Stomach smooth muscle (tissue), 2 donors: ENCODE measurements around the gene NOP9.
"Not testable (repeated sequence)": the region's sequence is repeated elsewhere in the genome, so short reads cannot be mapped to it uniquely, and the experiment has no call there.

Source experiments
- H3K27ac ChIP-seq: one replicate; pipeline ENCODE4 v1.7.0; 2013; ENCODE audit warnings: mild to moderate bottlenecking, low read length, inconsistent platforms
- H3K27me3 ChIP-seq, 2 donors: one replicate each; pipeline ENCODE4 v1.7.0; 2013; ENCODE audit warnings: low read length in 2 of 2; ENCODE audit not compliant: insufficient read depth in 2 of 2, control insufficient read depth in 1 of 2
- H3K36me3 ChIP-seq, 2 donors: one replicate each; pipeline ENCODE4 v1.7.0; 2013; ENCODE audit warnings: low read length in 2 of 2; ENCODE audit not compliant: control insufficient read depth in 2 of 2, insufficient read depth in 2 of 2
- H3K4me1 ChIP-seq: one replicate; pipeline ENCODE4 v1.7.0; 2013; ENCODE audit warnings: low read length; ENCODE audit not compliant: control insufficient read depth, insufficient read depth
- H3K4me3 ChIP-seq, 2 donors: one replicate each; pipeline ENCODE4 v1.7.0; 2013; ENCODE audit warnings: low read length in 2 of 2
- H3K9ac ChIP-seq, 2 donors: one replicate each; pipeline ENCODE4 v1.7.0; 2013; ENCODE audit warnings: low read length in 2 of 2, mild to moderate bottlenecking in 1 of 2
- H3K9me3 ChIP-seq, 2 donors: one replicate each; pipeline ENCODE4 v1.7.0; 2013; ENCODE audit warnings: low read length in 2 of 2; ENCODE audit not compliant: control insufficient read depth in 2 of 2
- donor health status: healthy.
- donor health status: Pancreatic carcinoma.

NOP9 gene

DNA sequence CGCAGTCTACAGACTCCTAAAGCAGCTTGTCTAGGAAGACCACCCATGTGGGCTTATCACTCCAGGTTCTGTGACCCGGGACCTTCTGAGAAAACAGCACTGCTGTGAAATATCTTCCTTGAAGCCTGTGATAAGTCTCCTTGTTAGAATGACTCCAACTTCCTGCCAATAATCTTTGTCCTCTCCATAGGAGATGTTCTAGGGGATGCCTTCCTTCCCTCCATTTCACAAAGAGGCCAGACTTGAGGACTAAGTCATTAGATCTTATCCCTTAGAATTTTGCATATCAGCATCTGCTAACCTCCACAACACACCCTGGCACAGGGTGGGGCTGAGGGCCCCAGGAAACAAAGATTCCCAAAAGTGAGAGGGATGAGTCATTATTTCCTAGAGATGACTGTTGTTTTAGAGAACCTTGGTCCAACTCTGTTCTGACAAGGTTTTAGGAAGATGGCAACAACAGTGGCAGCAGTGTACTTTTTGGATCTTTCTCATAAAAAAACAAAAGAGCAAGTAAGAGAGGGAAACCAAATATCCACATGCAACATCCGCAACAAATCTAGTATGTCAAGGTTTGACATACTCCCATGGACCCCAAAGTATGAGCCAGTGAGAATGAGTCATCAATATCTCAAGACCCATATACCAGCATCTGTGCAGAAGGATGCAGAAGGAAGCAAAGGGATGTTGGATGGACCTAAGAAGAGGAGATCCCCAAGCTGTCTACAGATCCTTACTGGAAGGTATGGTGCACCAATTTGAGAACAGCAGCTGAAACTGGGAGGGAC lies 17.7 kb downstream of the NOP9 start:
- Histone ChIP-seq H3K4me1 (peaks cover 11% of the 10 kb centered on the region), H3K27ac (no peak overlapping the region)

DNA sequence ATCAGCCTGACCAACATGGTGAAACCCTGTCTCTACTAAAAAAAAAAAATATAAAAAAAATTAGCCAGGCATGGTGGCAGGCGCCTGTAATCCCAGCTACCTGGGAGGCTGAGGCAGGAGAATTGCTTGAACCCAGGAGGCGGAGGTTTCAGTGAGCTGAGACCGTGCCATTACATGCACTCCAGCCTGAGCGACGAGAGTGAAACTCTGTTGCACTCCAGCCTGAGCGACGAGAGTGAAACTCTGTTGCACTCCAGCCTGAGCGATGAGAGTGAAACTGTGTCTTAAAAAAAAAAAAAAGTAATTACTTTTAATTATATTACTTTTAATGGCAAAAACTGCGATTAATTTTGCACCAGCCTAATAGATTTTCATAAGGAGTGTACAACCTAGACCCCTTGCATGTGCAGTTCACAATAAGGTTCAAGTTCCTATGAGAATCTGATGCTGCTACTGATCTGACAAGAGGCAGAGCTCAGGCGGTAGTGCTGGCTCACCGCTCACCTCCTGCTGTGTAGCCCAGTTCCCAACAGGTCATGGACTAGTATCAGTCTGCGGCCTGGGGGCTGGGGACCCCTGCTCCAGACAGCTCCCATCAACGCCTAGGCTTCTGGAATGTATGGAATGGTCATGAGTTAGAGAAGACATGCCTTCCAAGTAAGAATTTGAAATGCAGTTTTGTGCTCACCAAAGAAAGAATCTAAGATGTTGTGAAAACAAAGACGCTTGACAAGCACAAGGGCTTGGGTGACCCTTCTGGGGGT lies 21.7 kb downstream of the NOP9 start:
- H3K36me3 ChIP-seq = no peaks in the 10 kb centered on the region
- no peak overlapping the region for H3K27ac ChIP-seq
- H3K4me3 ChIP-seq = no peak overlapping the region
- peaks cover 26 to 38% of the 10 kb centered on the region in 2 donors for H3K27me3 ChIP-seq
- H3K4me1 ChIP-seq = peaks cover 4% of the 10 kb centered on the region
- no peaks in the 10 kb centered on the region for H3K9me3 ChIP-seq
- no peak overlapping the region for H3K9ac ChIP-seq

More for the DNA sequence above, 17.7 kb downstream of the NOP9 start:
- Histone ChIP-seq H3K4me3 (no peak overlapping the region), H3K9ac (no peak overlapping the region), H3K27me3 (peaks cover 38 to 40% of the 10 kb centered on the region in 2 donors), H3K36me3 (no peaks in the 10 kb centered on the region), H3K9me3 (no peaks in the 10 kb centered on the region)

DNA sequence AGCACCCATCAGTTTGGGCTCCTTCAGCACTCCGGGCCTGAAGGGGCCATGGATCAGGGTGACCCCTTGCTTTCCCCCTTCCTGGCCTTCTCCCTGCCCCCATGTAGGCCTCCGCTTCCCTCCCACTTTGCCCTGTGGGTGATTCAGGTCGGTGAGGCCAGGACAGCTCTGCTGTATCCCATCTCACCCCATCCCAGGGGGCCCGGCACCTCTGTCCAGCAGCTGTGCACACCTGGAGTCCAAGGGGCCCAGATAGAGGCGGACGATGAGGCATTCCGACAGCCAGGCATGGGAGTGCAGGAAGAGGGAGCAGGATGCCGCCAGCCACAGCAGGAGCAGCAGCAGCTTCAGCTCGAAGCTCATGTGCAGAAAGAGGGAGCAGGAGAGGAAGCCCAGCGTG lies 23.0 kb downstream of the NOP9 start:
- no peak overlapping the region for H3K4me3 ChIP-seq
- no peak overlapping the region for H3K27ac ChIP-seq
- H3K27me3 ChIP-seq = peaks cover 16 to 27% of the 10 kb centered on the region in 2 donors
- no peaks in the 10 kb centered on the region for H3K9me3 ChIP-seq
- no peaks in the 10 kb centered on the region for H3K4me1 ChIP-seq
- H3K36me3 ChIP-seq = no peaks in the 10 kb centered on the region
- no peak overlapping the region for H3K9ac ChIP-seq

DNA sequence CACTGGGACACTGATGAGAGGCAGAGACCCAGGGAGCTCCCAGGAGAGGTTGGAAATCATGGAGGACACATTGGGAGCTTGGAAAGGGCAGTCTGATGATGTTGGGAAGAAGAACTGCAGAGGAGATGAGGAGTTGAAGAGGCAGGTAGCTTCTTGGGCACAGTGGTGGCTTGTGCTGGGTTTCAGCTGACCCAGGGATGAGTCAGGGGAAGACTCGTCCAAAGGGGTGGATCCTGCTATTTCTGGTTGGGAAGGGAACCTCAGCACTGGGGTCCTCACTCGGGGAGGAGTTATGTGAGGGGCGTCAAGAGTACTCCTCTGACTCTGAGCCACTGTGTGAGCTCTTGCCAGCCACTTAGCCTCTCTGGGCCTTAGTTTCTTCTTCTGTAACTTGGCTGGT lies 23.7 kb downstream of the NOP9 start:
- Histone ChIP-seq H3K4me1 (no peaks in the 10 kb centered on the region), H3K27me3 (peaks cover 12 to 22% of the 10 kb centered on the region in 2 donors), H3K27ac (no peak overlapping the region), H3K4me3 (no peak overlapping the region), H3K36me3 (no peaks in the 10 kb centered on the region), H3K9ac (no peak overlapping the region), H3K9me3 (no peaks in the 10 kb centered on the region)

DNA sequence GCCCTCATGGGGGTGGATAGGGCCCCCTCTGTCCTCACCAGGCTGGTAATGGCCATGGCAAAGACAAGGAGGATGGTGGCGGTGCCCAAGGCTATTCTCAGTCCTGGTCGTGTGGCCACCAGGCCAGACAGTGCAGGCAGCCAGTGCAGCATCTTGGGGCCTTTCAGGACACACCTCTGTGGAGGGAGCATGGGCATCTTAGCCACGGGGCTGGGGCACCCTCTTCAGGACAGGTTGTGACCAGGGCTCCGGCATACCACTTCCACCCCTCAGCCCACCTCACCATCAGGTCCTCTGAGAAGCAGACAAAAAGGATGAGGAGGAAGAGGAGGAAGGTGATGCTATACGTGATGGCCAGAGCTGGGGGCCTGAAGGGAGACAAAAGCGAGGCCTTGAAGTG lies 24.4 kb downstream of the NOP9 start:
- no peaks in the 10 kb centered on the region for H3K4me1 ChIP-seq
- no peaks in the 10 kb centered on the region for H3K36me3 ChIP-seq
- peaks cover 6 to 17% of the 10 kb centered on the region in 2 donors for H3K27me3 ChIP-seq
- no peak overlapping the region for H3K4me3 ChIP-seq
- no peak overlapping the region for H3K27ac ChIP-seq
- H3K9ac ChIP-seq = no peak overlapping the region
- no peaks in the 10 kb centered on the region for H3K9me3 ChIP-seq

DNA sequence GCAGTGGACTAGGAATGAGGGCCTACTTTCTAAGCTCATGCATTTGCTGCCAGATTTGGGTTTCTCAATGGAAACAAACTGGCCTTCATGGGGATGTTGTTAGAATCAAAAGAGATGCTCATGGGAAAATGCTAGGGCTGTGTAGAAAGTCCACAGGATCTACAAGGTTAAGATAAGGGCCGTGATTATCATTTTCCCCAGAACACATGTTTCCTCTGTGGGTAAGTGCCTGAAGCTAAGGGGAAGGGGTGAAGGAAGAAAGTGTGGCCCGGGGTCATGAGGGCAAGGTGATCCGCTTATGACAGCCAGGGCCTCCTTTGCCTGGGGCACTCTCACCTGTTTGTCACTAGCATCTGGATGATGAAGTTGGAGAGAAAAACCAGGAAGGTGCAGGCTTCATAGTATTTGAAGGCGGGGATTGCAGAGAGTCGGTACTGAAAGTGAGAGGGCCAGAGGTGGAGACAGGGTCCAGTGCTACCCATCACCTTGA lies 25.4 kb downstream of the NOP9 start:
- Histone ChIP-seq H3K36me3 (no peaks in the 10 kb centered on the region), H3K4me1 (peaks cover 4% of the 10 kb centered on the region), H3K9me3 (no peaks in the 10 kb centered on the region), H3K27ac (no peak overlapping the region), H3K9ac (no peak overlapping the region), H3K27me3 (peaks cover 0 to 12% of the 10 kb centered on the region in 2 donors), H3K4me3 (no peak overlapping the region)

DNA sequence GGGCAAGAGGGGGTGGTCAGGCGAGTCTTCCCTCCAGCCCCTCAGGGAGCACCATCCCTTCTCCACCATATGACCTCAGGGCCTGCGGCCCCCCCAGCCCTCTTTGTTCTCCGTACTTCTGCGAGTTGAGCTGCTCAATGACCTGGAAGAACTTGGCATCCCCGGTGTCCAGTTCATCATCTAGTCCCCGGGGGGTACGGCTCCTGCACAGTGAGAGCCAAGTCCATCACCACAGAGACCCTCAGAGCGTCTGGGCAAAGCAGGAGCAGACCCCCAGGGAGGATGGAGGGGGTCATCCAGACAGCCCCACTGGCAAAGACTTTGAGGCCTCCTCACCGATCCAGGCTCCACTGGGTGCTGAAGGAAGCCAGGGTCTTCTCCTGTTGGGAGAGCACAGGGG lies 26.3 kb downstream of the NOP9 start:
- no peaks in the 10 kb centered on the region for H3K36me3 ChIP-seq
- H3K27ac ChIP-seq = no peak overlapping the region
- H3K9me3 ChIP-seq = no peaks in the 10 kb centered on the region
- no peak overlapping the region for H3K4me3 ChIP-seq
- no peak overlapping the region for H3K9ac ChIP-seq
- H3K4me1 ChIP-seq = peaks cover 5% of the 10 kb centered on the region
- H3K27me3 ChIP-seq = peaks cover 5 to 9% of the 10 kb centered on the region in 2 donors

DNA sequence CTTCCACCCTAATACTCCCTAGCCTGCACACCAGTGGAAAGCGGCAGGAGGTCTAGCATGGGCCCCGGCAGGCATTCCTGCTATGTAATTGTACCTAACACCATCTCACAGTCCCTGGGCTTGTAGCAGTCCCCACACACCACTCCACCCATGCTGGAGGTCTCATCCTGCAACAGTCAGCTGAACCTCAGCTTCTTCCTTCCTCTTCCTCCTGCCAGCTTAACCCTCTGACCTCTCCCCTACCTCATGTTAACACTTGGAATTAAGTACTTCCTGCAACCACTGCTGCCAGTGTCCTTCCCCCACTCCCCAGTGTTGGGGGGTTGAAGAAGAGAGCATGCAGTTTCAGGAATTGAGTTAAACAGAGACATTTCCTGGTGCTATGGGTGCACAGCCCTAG lies 27.7 kb downstream of the NOP9 start:
- H3K4me1 ChIP-seq = peaks cover 13% of the 10 kb centered on the region
- H3K27me3 ChIP-seq = peaks cover 7 to 10% of the 10 kb centered on the region in 2 donors
- H3K9me3 ChIP-seq = no peaks in the 10 kb centered on the region
- H3K4me3 ChIP-seq = no peak overlapping the region
- no peak overlapping the region for H3K9ac ChIP-seq
- no peaks in the 10 kb centered on the region for H3K36me3 ChIP-seq
- no peak overlapping the region for H3K27ac ChIP-seq

DNA sequence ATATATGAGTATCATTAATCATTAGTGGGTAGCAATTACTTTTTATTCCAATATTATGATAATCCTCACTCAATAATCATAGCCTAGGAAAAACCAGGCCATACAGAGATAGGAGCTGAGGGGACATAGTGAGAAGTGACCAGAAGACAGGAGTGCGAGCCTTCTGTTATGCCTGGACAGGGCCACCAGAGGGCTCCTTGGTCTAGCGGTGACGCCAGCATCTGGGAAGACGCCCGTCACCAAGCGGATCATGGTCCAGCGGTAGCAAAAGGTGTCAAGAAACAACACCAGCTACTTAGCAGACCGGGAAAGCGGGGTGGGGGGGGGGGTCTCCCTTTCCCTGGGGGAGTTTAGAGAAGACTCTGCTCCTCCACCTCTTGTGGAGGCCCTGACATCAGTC lies 28.3 kb downstream of the NOP9 start:
- H3K9ac ChIP-seq = not testable (repeated sequence)

DNA sequence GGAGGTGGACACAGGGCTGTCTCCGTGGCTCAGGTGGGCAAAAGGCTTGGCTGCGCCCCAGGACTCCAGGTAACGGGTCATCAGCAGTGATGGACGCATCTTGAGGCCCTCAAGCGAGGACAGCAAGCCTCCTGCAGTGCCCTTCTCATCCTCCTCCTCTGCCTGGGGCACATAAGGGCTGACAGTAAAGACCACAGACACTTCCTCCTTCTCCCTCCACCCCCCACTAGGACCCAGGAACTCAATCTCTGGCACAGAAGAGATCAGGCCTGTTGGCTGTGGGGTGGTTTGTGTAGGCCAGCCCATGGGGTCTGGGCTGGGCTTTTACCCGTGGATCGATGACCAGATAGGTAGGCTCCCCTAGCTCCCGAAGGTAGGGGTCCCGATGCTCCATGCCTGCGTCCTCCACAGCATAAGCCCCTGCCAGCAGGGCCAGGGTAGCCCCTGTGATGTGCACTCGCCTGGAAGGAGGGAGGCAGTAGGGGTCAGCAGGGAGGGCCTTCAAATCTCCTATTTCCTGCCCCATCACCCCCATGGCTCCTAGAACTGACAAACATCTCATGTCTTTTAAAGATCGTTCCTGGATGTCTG lies 29.5 kb downstream of the NOP9 start:
- H3K27ac ChIP-seq = no peak overlapping the region

More for the DNA sequence above, 28.3 kb downstream of the NOP9 start:
- H3K9me3 ChIP-seq, H3K4me3 ChIP-seq, H3K27ac ChIP-seq, H3K36me3 ChIP-seq: not testable (repeated sequence)
- Histone ChIP-seq H3K27me3 (peaks cover 13 to 16% of the 10 kb centered on the region in 2 donors), H3K4me1 (peaks cover 19% of the 10 kb centered on the region)

More for the DNA sequence above, 29.5 kb downstream of the NOP9 start:
- Histone ChIP-seq H3K4me3 (no peak overlapping the region), H3K9me3 (no peaks in the 10 kb centered on the region), H3K4me1 (peaks cover 28% of the 10 kb centered on the region), H3K36me3 (no peaks in the 10 kb centered on the region), H3K27me3 (peaks cover 17 to 20% of the 10 kb centered on the region in 2 donors), H3K9ac (no peak overlapping the region)
